ENCODE measurements around the gene RGL4.

GRCh38 chr22:23673826-23674690 lies 16.8 kb upstream of the RGL4 start:
- TF ChIP-seq, protein P1, sequence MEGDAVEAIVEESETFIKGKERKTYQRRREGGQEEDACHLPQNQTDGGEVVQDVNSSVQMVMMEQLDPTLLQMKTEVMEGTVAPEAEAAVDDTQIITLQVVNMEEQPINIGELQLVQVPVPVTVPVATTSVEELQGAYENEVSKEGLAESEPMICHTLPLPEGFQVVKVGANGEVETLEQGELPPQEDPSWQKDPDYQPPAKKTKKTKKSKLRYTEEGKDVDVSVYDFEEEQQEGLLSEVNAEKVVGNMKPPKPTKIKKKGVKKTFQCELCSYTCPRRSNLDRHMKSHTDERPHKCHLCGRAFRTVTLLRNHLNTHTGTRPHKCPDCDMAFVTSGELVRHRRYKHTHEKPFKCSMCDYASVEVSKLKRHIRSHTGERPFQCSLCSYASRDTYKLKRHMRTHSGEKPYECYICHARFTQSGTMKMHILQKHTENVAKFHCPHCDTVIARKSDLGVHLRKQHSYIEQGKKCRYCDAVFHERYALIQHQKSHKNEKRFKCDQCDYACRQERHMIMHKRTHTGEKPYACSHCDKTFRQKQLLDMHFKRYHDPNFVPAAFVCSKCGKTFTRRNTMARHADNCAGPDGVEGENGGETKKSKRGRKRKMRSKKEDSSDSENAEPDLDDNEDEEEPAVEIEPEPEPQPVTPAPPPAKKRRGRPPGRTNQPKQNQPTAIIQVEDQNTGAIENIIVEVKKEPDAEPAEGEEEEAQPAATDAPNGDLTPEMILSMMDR (IDR thresholded peaks at IDR 0.05) = no peak
- TF ChIP-seq ZFX (IDR thresholded peaks at IDR 0.05; ENCODE audit: borderline replicate concordance) = no peak
